ENCODE results near the gene ACACA.

Gene ACACA

GRCh38 chr17:37284191-37284590 is 122.4 kb downstream of the ACACA start:
- DNase-seq, result no peak

- no peak for DNase-seq
Measured at GRCh38 chr17:37283414-37283961, 123.1 kb downstream of the ACACA start.

GRCh38 chr17:37280841-37281240 is 125.8 kb downstream of the ACACA start:
- DNase-seq, result no peak

GRCh38 chr17:37278247-37278894 is 128.3 kb downstream of the ACACA start:
- no peak for DNase-seq

GRCh38 chr17:37276475-37276874 is 130.2 kb downstream of the ACACA start:
- no peak for DNase-seq

- no peak for DNase-seq
Measured at GRCh38 chr17:37274461-37274860, 132.2 kb downstream of the ACACA start.

GRCh38 chr17:37273409-37274051 is 133.1 kb downstream of the ACACA start:
- DNase-seq, result peak; percentile 27

- no peak for DNase-seq
Measured at GRCh38 chr17:37265446-37266173, 141.0 kb downstream of the ACACA start.

- no peak for DNase-seq
Measured at GRCh38 chr17:37261286-37261685, 145.3 kb downstream of the ACACA start.

- no peak for DNase-seq
Measured at GRCh38 chr17:37259030-37259735, 147.5 kb downstream of the ACACA start.

GRCh38 chr17:37256627-37257026 is 150.0 kb downstream of the ACACA start:
- no peak for DNase-seq

GRCh38 chr17:37255432-37255831 is 151.2 kb downstream of the ACACA start:
- DNase-seq, result no peak

GRCh38 chr17:37247825-37248224 is 158.8 kb downstream of the ACACA start:
- no peak for DNase-seq

- no peak for DNase-seq
Measured at GRCh38 chr17:37246085-37246484, 160.6 kb downstream of the ACACA start.

GRCh38 chr17:37240381-37240780 is 166.3 kb downstream of the ACACA start:
- DNase-seq, result no peak

- peak; percentile 6 for DNase-seq
Measured at GRCh38 chr17:37239690-37240334, 166.8 kb downstream of the ACACA start.

GRCh38 chr17:37234106-37234505 is 172.5 kb downstream of the ACACA start:
- no peak for DNase-seq

- no peak for DNase-seq
Measured at GRCh38 chr17:37233036-37233435, 173.6 kb downstream of the ACACA start.

GRCh38 chr17:37231887-37232286 is 174.7 kb downstream of the ACACA start:
- DNase-seq, result no peak

GRCh38 chr17:37230633-37231032 is 176.0 kb downstream of the ACACA start:
- DNase-seq, result no peak

- no peak for DNase-seq
Measured at GRCh38 chr17:37225465-37225864, 181.2 kb downstream of the ACACA start.

GRCh38 chr17:37221865-37222264 is 184.8 kb downstream of the ACACA start:
- DNase-seq, result no peak

GRCh38 chr17:37220607-37220953 is 186.1 kb downstream of the ACACA start:
- no peak for DNase-seq

All from inflammatory macrophage treated with lipopolysaccharide for 4 hours (primary cell).